Measurements from ENCODE around the gene EML5.

EML5 gene

DNA sequence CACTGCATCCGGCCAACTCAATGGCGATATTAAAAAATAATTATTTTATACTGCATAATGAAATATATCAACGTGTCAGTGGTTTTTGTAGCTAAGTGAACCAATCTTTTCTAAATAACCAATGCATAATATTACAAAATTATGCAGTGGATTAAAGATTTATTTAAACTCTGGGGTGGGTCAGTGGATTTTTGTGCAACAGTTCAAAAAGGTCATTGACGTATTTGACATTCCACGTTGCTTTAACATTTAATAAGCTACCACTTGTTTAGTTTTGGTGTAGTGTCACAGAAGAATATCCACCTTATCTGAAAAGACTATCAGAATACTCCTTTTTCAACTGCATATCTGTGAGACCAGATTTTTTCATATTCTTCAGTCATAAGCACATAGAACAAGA lies 227.3 kb downstream of the EML5 start:
- Histone ChIP-seq H3K4me3 (ENCODE audit: extremely low read depth, insufficient read depth, low read length, poor library complexity, severe bottlenecking) (no peak overlapping the region), H3K27ac (ENCODE audit: low read depth, low read length, severe bottlenecking) (no peak overlapping the region), H3K9me3 (ENCODE audit: control insufficient read depth, low read length) (no peaks in the 10 kb centered on the region), H3K4me1 (ENCODE audit: control insufficient read depth, insufficient read depth, low read length, poor library complexity, severe bottlenecking) (no peaks in the 10 kb centered on the region), H3K36me3 (ENCODE audit: control insufficient read depth, insufficient read depth, low read length) (peaks cover 40% of the 10 kb centered on the region)
- WGBS, 2 experiments (ENCODE audit: insufficient coverage in 2 of 2), result no CpG with 5 or more reads among the region's 5 CpGs

DNA sequence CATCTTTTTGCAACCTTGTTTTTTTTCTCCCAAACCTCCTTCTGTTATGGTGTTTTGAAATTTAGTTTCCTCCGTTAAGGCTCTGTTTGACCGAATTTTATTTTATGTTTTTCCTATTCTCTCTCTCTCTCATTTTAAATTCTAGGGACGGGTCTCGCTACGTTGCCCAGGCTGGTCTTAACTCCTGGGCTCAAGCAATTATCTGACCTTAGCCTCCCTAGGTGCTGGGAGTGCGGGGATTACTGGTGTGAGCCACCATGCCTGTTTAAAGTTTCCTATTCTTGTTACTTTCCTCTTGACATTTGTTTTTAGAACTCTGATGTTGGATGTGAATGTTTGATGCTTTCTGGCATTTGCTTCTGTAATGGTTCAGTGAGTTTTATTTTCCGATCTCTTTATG lies 228.9 kb downstream of the EML5 start:
- Histone ChIP-seq H3K4me3 (ENCODE audit: extremely low read depth, insufficient read depth, low read length, poor library complexity, severe bottlenecking) (peak overlapping the region; percentile 81), H3K27ac (ENCODE audit: low read depth, low read length, severe bottlenecking) (no peak overlapping the region), H3K4me1 (ENCODE audit: control insufficient read depth, insufficient read depth, low read length, poor library complexity, severe bottlenecking) (no peaks in the 10 kb centered on the region), H3K36me3 (ENCODE audit: control insufficient read depth, insufficient read depth, low read length) (peaks cover 27% of the 10 kb centered on the region), H3K9me3 (ENCODE audit: control insufficient read depth, low read length) (no peaks in the 10 kb centered on the region)
- WGBS, 2 experiments (ENCODE audit: insufficient coverage in 2 of 2), result 44 to 47% methylated on average over 3 to 4 of the region's 7 CpGs

DNA sequence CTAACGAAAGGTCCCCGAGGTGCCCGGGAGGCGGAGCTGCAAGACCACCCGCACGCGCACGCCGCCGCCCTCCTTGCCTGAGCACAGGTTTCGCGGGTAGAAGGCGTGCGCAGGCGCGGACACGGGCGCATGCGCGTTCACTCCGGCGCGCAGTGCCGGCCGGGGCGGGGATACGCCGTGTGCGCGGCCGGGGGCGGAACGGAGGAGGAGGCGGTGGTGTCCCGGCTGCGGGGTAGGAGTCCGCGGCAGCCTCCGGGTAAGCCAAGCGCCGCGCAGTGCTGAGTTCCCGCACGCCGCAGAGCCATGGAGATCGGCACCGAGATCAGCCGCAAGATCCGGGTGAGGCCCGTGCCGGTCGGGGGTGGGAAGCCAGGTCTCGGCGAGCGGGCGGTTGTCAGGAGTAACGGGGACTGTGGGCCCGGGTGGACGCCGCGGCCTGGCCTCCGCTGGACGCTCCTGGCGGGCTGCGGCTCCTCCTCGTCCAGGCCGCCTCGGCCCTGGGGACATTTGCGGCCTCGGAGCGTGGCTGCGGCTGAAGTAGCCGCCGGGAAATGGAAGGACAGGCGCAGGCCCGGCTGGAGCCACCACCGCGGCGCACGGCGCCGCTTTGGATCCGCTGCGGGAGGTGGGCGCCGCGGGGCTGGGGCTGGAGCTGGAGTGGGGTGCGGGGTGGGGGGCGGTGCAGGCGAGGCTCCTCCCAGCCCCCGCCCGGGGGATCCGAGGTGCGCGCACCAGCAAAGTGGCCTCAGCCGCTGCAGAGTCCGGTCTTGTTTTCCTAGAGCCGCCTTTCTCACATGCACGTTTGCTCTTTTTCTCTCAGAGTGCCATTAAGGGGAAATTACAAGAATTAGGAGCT lies 229.7 kb downstream of the EML5 start, which contains the start of gene ZC3H14:
TSS of gene ZC3H14 (plus strand) at position 207 of the 856 bp plus-strand sequence. CDS start at position 304, 97 bp downstream.
- 0 to 1% methylated on average over 59 to 73 of the region's 99 CpGs for WGBS, 2 experiments (ENCODE audit: insufficient coverage in 2 of 2)
- H3K4me3 ChIP-seq (ENCODE audit: extremely low read depth, insufficient read depth, low read length, poor library complexity, severe bottlenecking), result peak within 1 kb of the TSS; percentile 81
- H3K9me3 ChIP-seq (ENCODE audit: control insufficient read depth, low read length), result no peaks in the 10 kb centered on the region
- no peaks in the 10 kb centered on the region for H3K4me1 ChIP-seq (ENCODE audit: control insufficient read depth, insufficient read depth, low read length, poor library complexity, severe bottlenecking)
- H3K36me3 ChIP-seq (ENCODE audit: control insufficient read depth, insufficient read depth, low read length), result peaks cover 20% of the 10 kb centered on the region
- H3K27ac ChIP-seq (ENCODE audit: low read depth, low read length, severe bottlenecking), result peak within 1 kb of the TSS; percentile 92

DNA sequence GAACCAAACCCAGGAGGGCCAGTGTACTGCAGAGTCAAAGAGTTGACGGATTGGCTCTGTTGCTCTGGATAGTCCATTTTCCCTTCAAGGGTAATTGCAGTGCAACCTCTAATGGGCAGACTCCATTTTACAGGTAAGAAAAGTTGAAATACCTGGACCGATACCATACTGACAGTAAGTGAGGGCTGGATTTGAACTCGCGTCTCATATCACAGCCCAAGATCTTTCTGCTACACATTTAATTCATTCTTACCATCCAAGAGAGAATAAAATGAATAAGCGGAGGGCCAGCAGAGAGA lies 230.3 kb downstream of the EML5 start:
- H3K36me3 ChIP-seq (ENCODE audit: control insufficient read depth, insufficient read depth, low read length), result peaks cover 14% of the 10 kb centered on the region
- WGBS, 2 experiments (ENCODE audit: insufficient coverage in 2 of 2), result 0 to 100% methylated on average over 1 of the region's 5 CpGs
- no peaks in the 10 kb centered on the region for H3K4me1 ChIP-seq (ENCODE audit: control insufficient read depth, insufficient read depth, low read length, poor library complexity, severe bottlenecking)
- H3K4me3 ChIP-seq (ENCODE audit: extremely low read depth, insufficient read depth, low read length, poor library complexity, severe bottlenecking), result peak overlapping the region; percentile 81
- no peak overlapping the region for H3K27ac ChIP-seq (ENCODE audit: low read depth, low read length, severe bottlenecking)
- no peaks in the 10 kb centered on the region for H3K9me3 ChIP-seq (ENCODE audit: control insufficient read depth, low read length)

Data from mesodermal cell (in vitro differentiated cells).